ENCODE data around the gene OTOL1.

- TF ChIP-seq, protein P1, sequence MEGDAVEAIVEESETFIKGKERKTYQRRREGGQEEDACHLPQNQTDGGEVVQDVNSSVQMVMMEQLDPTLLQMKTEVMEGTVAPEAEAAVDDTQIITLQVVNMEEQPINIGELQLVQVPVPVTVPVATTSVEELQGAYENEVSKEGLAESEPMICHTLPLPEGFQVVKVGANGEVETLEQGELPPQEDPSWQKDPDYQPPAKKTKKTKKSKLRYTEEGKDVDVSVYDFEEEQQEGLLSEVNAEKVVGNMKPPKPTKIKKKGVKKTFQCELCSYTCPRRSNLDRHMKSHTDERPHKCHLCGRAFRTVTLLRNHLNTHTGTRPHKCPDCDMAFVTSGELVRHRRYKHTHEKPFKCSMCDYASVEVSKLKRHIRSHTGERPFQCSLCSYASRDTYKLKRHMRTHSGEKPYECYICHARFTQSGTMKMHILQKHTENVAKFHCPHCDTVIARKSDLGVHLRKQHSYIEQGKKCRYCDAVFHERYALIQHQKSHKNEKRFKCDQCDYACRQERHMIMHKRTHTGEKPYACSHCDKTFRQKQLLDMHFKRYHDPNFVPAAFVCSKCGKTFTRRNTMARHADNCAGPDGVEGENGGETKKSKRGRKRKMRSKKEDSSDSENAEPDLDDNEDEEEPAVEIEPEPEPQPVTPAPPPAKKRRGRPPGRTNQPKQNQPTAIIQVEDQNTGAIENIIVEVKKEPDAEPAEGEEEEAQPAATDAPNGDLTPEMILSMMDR (conservative IDR thresholded peaks at IDR 0.05; ENCODE audit: low read length): no peak
- no peak for TF ChIP-seq EZH2phosphoT487 (IDR thresholded peaks at IDR 0.05; ENCODE audit: borderline replicate concordance, low read depth, low read length)
These were observed 25.4 kb upstream of the OTOL1 start for GRCh38 chr3:161471211-161471610.

All from OCI-LY7 (cell line).